Fibroblast of lung (primary cell): ENCODE results near the gene UBE2S. TPM values are rescaled to one million over a fixed set of nuclear protein-coding genes. Genes with fewer than 3 reads are reported as not detected.

Source experiments
- DNase-seq, 2 donors: peaks; one replicate each; pipeline versions ENCODE4 v3.0.0 to v3.0.0-alpha.2; 2010; ENCODE audit warnings: low read depth in 2 of 2
- H2AFZ ChIP-seq: 2 replicates; pipeline ENCODE4 v1.5.1; 2012; ENCODE audit warnings: low read length, control low read depth, inconsistent platforms
- H3K27ac ChIP-seq: 2 replicates; pipeline ENCODE4 v1.5.1; 2011; ENCODE audit warnings: low read length, control low read depth; ENCODE audit not compliant: insufficient read depth
- H3K27me3 ChIP-seq: 2 replicates; pipeline ENCODE4 v1.5.1; 2011; ENCODE audit warnings: mild to moderate bottlenecking, low read length; ENCODE audit not compliant: control insufficient read depth, insufficient read depth
- H3K36me3 ChIP-seq: 2 replicates; pipeline ENCODE4 v1.5.1; 2011; ENCODE audit warnings: low read length; ENCODE audit not compliant: control insufficient read depth, insufficient read depth
- H3K4me1 ChIP-seq: 2 replicates; pipeline ENCODE4 v1.5.1; 2011; ENCODE audit warnings: low read length; ENCODE audit not compliant: control insufficient read depth, insufficient read depth; ENCODE audit errors: extremely low read depth
- H3K4me2 ChIP-seq: 2 replicates; pipeline ENCODE4 v1.5.1; 2011; ENCODE audit warnings: low read length, control low read depth; ENCODE audit not compliant: insufficient read depth; ENCODE audit errors: extremely low read depth
- H3K4me3 ChIP-seq, 4 experiments: fragments of 200-600 bp in 1 of 4; sonication (generic) in 1 of 4; replicated peaks in 1 of 4; 2 replicates each; pipeline ENCODE4 v1.5.1; 2011 to 2016; ENCODE audit warnings: low read length in 4 of 4, low read depth in 3 of 4, mild to moderate bottlenecking in 3 of 4, control low read depth in 2 of 4, inconsistent platforms in 1 of 4, mixed read lengths in 1 of 4; ENCODE audit not compliant: insufficient read depth in 1 of 4; ENCODE audit errors: control extremely low read depth in 1 of 4
- H3K79me2 ChIP-seq: 2 replicates; pipeline ENCODE4 v1.5.1; 2012; ENCODE audit warnings: mild to moderate bottlenecking, low read length, inconsistent platforms; ENCODE audit not compliant: control insufficient read depth, insufficient read depth
- H3K9ac ChIP-seq: 2 replicates; pipeline ENCODE4 v1.5.1; 2011; ENCODE audit warnings: mild to moderate bottlenecking, low read length, control low read depth; ENCODE audit not compliant: insufficient read depth
- H3K9me3 ChIP-seq: 2 replicates; pipeline ENCODE4 v1.5.1; 2012; ENCODE audit warnings: low read depth, low read length; ENCODE audit not compliant: control insufficient read depth, insufficient read depth
- H4K20me1 ChIP-seq: 2 replicates; pipeline ENCODE4 v1.5.1; 2011; ENCODE audit warnings: low read length; ENCODE audit not compliant: control insufficient read depth, insufficient read depth; ENCODE audit errors: extremely low read depth
- CTCF ChIP-seq, 2 donors: IDR thresholded peaks in 1 of 2; conservative IDR thresholded peaks in 1 of 2; 1 replicate in 1 of 2; 2 replicates in 1 of 2; pipeline ENCODE4 v1.5.1; 2011 to 2012; ENCODE audit warnings: low read length in 2 of 2, control low read depth in 1 of 2, inconsistent platforms in 1 of 2, low read depth in 1 of 2, mild to moderate bottlenecking in 1 of 2
- EZH2 ChIP-seq: IDR thresholded peaks from 2 replicates; pipeline ENCODE4 v1.5.1; 2012; ENCODE audit warnings: low read length, control low read depth, mild to moderate bottlenecking; ENCODE audit errors: missing control alignments
- polyA plus RNA-seq, 2 donors: library from polyadenylated mRNA; depleted of rRNA in 1 of 2; stranded (reverse) in 1 of 2; unstranded in 1 of 2; fragments of >200 nt; gene quantifications; 2 replicates each; pipeline ENCODE4 v1.2.1, GENCODE V29; 2011 to 2012; ENCODE audit warnings: missing spikeins in 1 of 2
- total RNA-seq: library from RNA; depleted of rRNA; stranded (reverse); fragments of >200 nt; gene quantifications from 2 replicates; pipeline ENCODE4 v1.2.1, GENCODE V29; 2014

UBE2S gene
- total and polyA plus RNA-seq, 2 donors (not counting 1 experiment from before 2014, with no cell fraction given): 25.4 to 41.0 TPM

- H3K4me2 ChIP-seq: no peak overlapping the region
- H3K4me3 ChIP-seq: no peak overlapping the region
- H3K9me3 ChIP-seq: no peaks in the 10 kb centered on the region
- no peaks in the 10 kb centered on the region for H3K4me1 ChIP-seq
- no peaks in the 10 kb centered on the region for H3K36me3 ChIP-seq
- H3K27ac ChIP-seq: no peak overlapping the region
- no peak overlapping the region for H3K9ac ChIP-seq
- TF ChIP-seq CTCF (conservative IDR thresholded peaks at IDR 0.05 in 1 of 2, IDR thresholded peaks at IDR 0.05 in 1 of 2; ENCODE audit: low read depth in 1 of 2, low read length in 2 of 2): no peak
- TF ChIP-seq EZH2: no peak
- H2AFZ ChIP-seq: no peak overlapping the region
- no peaks in the 10 kb centered on the region for H3K79me2 ChIP-seq
- DNase-seq: no peak
- no peaks in the 10 kb centered on the region for H4K20me1 ChIP-seq
- H3K27me3 ChIP-seq: peaks cover 32% of the 10 kb centered on the region
These were observed 31.5 kb upstream of the UBE2S start for GRCh38 chr19:55439052-55439451.

- H3K9ac ChIP-seq: no peak overlapping the region
- no peaks in the 10 kb centered on the region for H3K4me1 ChIP-seq
- no peaks in the 10 kb centered on the region for H3K9me3 ChIP-seq
- TF ChIP-seq EZH2: no peak
- TF ChIP-seq CTCF (conservative IDR thresholded peaks at IDR 0.05 in 1 of 2, IDR thresholded peaks at IDR 0.05 in 1 of 2; ENCODE audit: low read depth in 1 of 2, low read length in 2 of 2): no peak
- H3K4me2 ChIP-seq: no peak overlapping the region
- peak; percentile 56 to 63 for DNase-seq
- no peaks in the 10 kb centered on the region for H4K20me1 ChIP-seq
- no peak overlapping the region for H3K27ac ChIP-seq
- no peaks in the 10 kb centered on the region for H3K79me2 ChIP-seq
- peaks cover 22% of the 10 kb centered on the region for H3K27me3 ChIP-seq
- no peaks in the 10 kb centered on the region for H3K36me3 ChIP-seq
- H2AFZ ChIP-seq: no peak overlapping the region
- no peak overlapping the region for H3K4me3 ChIP-seq
These were observed 29.8 kb upstream of the UBE2S start for GRCh38 chr19:55437410-55437809.

GRCh38 chr19:55436847-55437246 is 29.3 kb upstream of the UBE2S start:
- Histone ChIP-seq H2AFZ (no peak overlapping the region), H3K9me3 (no peaks in the 10 kb centered on the region), H3K36me3 (no peaks in the 10 kb centered on the region), H3K79me2 (no peaks in the 10 kb centered on the region), H4K20me1 (no peaks in the 10 kb centered on the region), H3K4me1 (no peaks in the 10 kb centered on the region), H3K4me2 (no peak overlapping the region), H3K27ac (no peak overlapping the region), H3K4me3 (no peak overlapping the region), H3K9ac (no peak overlapping the region), H3K27me3 (peaks cover 20% of the 10 kb centered on the region)
- no peak for DNase-seq
- TF ChIP-seq CTCF (conservative IDR thresholded peaks at IDR 0.05 in 1 of 2, IDR thresholded peaks at IDR 0.05 in 1 of 2; ENCODE audit: low read depth in 1 of 2, low read length in 2 of 2) (no peak), EZH2 (no peak)
